Esophagus (tissue), 2 donors: ENCODE results near the gene CLPSL1. TPM values are rescaled to one million over a fixed set of nuclear protein-coding genes. Genes with fewer than 3 reads are reported as not detected.

ENCODE experiments used
- H3K27ac ChIP-seq, 2 donors: one replicate each; pipeline ENCODE4 v1.5.1; 2013; ENCODE audit warnings: low read depth in 2 of 2, mild to moderate bottlenecking in 2 of 2, inconsistent platforms in 1 of 2, low read length in 1 of 2, moderate library complexity in 1 of 2
- H3K27me3 ChIP-seq, 2 donors: one replicate each; pipeline ENCODE4 v1.6.1; 2013; ENCODE audit warnings: low read length in 2 of 2, control low read depth in 1 of 2, mild to moderate bottlenecking in 1 of 2; ENCODE audit not compliant: insufficient read depth in 2 of 2, control insufficient read depth in 1 of 2
- H3K36me3 ChIP-seq, 2 donors: one replicate each; pipeline ENCODE4 v1.6.1; 2013; ENCODE audit warnings: low read length in 1 of 2; ENCODE audit not compliant: control insufficient read depth in 2 of 2, insufficient read depth in 2 of 2
- H3K4me1 ChIP-seq, 2 donors: one replicate each; pipeline ENCODE4 v1.6.1; 2013; ENCODE audit warnings: low read length in 1 of 2; ENCODE audit not compliant: control insufficient read depth in 2 of 2, insufficient read depth in 2 of 2
- H3K4me3 ChIP-seq, 2 donors: one replicate each; pipeline ENCODE4 v1.5.1; 2013; ENCODE audit warnings: low read length in 2 of 2, mild to moderate bottlenecking in 2 of 2, low read depth in 1 of 2, moderate library complexity in 1 of 2
- H3K9me3 ChIP-seq, 2 donors: one replicate each; pipeline ENCODE4 v1.6.1; 2013; ENCODE audit warnings: mild to moderate bottlenecking in 2 of 2, low read depth in 1 of 2, low read length in 1 of 2, moderate library complexity in 1 of 2; ENCODE audit not compliant: control insufficient read depth in 2 of 2, insufficient read depth in 1 of 2
- WGBS, 2 donors: extraction: QIAGEN DNeasy Blood & Tissue Kit; methylation state at CpG; one replicate each; pipeline ENCODE4 v1.1.7; 2013; 5-methylcytosine and 5-hydroxymethylcytosine counted together
- polyA plus RNA-seq, 2 donors: library from polyadenylated mRNA; stranded (reverse); fragments of 200-250 nt; gene quantifications; one replicate each; pipeline ENCODE4 v1.2.3, GENCODE V29; 2013
- donor health status: healthy with polysubstance abuse.
- donor health status: Bipolar disorder and iron deficiency.

Gene CLPSL1
- polyA plus RNA-seq, 2 donors = not detected

- Histone ChIP-seq H3K9me3 (no peaks in the 10 kb centered on the region), H3K27ac (no peak overlapping the region), H3K4me3 (no peak overlapping the region), H3K36me3 (no peaks in the 10 kb centered on the region), H3K27me3 (no peaks in the 10 kb centered on the region), H3K4me1 (no peaks in the 10 kb centered on the region)
- 34 to 38% methylated on average over 3 of the region's 3 CpGs for WGBS, 2 donors
Observed at GRCh38 chr6:35755278-35755924, 25.4 kb upstream of the CLPSL1 start.

GRCh38 chr6:35757456-35758123 lies 23.2 kb upstream of the CLPSL1 start:
- no peaks in the 10 kb centered on the region for H3K9me3 ChIP-seq
- H3K4me1 ChIP-seq = no peaks in the 10 kb centered on the region
- H3K27ac ChIP-seq = no peak overlapping the region
- no peak overlapping the region for H3K4me3 ChIP-seq
- 51 to 60% methylated on average over 10 of the region's 10 CpGs for WGBS, 2 donors
- no peaks in the 10 kb centered on the region for H3K36me3 ChIP-seq
- no peaks in the 10 kb centered on the region for H3K27me3 ChIP-seq

GRCh38 chr6:35759426-35759825 lies 21.4 kb upstream of the CLPSL1 start:
- WGBS, 2 donors = 82 to 83% methylated on average over 3 of the region's 3 CpGs
- H3K27ac ChIP-seq = no peak overlapping the region
- no peaks in the 10 kb centered on the region for H3K4me1 ChIP-seq
- H3K4me3 ChIP-seq = no peak overlapping the region
- no peaks in the 10 kb centered on the region for H3K9me3 ChIP-seq
- H3K36me3 ChIP-seq = no peaks in the 10 kb centered on the region
- H3K27me3 ChIP-seq = no peaks in the 10 kb centered on the region

GRCh38 chr6:35765739-35766138 lies 15.1 kb upstream of the CLPSL1 start:
- H3K4me3 ChIP-seq = no peak overlapping the region
- H3K27ac ChIP-seq = no peak overlapping the region
- no peaks in the 10 kb centered on the region for H3K36me3 ChIP-seq
- peaks cover 0 to 2% of the 10 kb centered on the region in 2 donors for H3K27me3 ChIP-seq
- H3K9me3 ChIP-seq = no peaks in the 10 kb centered on the region
- WGBS, 2 donors = 57 to 85% methylated on average over 23 of the region's 23 CpGs
- H3K4me1 ChIP-seq = no peaks in the 10 kb centered on the region

GRCh38 chr6:35769211-35769610 lies 11.6 kb upstream of the CLPSL1 start:
- no peak overlapping the region for H3K27ac ChIP-seq
- H3K27me3 ChIP-seq = peaks cover 0 to 2% of the 10 kb centered on the region in 2 donors
- H3K36me3 ChIP-seq = no peaks in the 10 kb centered on the region
- no peak overlapping the region for H3K4me3 ChIP-seq
- no peaks in the 10 kb centered on the region for H3K4me1 ChIP-seq
- H3K9me3 ChIP-seq = no peaks in the 10 kb centered on the region
- WGBS, 2 donors = 72 to 74% methylated on average over 4 of the region's 4 CpGs

GRCh38 chr6:35771343-35771627 lies 9.5 kb upstream of the CLPSL1 start:
- 65 to 73% methylated on average over 5 of the region's 5 CpGs for WGBS, 2 donors
- no peaks in the 10 kb centered on the region for H3K9me3 ChIP-seq
- H3K4me3 ChIP-seq = no peak overlapping the region

GRCh38 chr6:35774116-35774794 lies 6.6 kb upstream of the CLPSL1 start:
- peaks cover 0 to 5% of the 10 kb centered on the region in 2 donors for H3K27me3 ChIP-seq

More at GRCh38 chr6:35771343-35771627, 9.5 kb upstream of the CLPSL1 start:
- H3K36me3 ChIP-seq = no peaks in the 10 kb centered on the region
- no peak overlapping the region for H3K27ac ChIP-seq
- no peaks in the 10 kb centered on the region for H3K27me3 ChIP-seq
- no peaks in the 10 kb centered on the region for H3K4me1 ChIP-seq

GRCh38 chr6:35775031-35775430 lies 5.8 kb upstream of the CLPSL1 start:
- Histone ChIP-seq H3K9me3 (no peaks in the 10 kb centered on the region), H3K27me3 (peaks cover 0 to 5% of the 10 kb centered on the region in 2 donors), H3K4me1 (peaks cover 0 to 5% of the 10 kb centered on the region in 2 donors), H3K27ac (no peak overlapping the region), H3K36me3 (no peaks in the 10 kb centered on the region), H3K4me3 (no peak overlapping the region)
- 72 to 76% methylated on average over 6 of the region's 6 CpGs for WGBS, 2 donors

More at GRCh38 chr6:35774116-35774794, 6.6 kb upstream of the CLPSL1 start:
- Histone ChIP-seq H3K4me1 (peaks cover 0 to 5% of the 10 kb centered on the region in 2 donors), H3K9me3 (no peaks in the 10 kb centered on the region), H3K4me3 (no peak overlapping the region), H3K27ac (no peak overlapping the region), H3K36me3 (no peaks in the 10 kb centered on the region)
- WGBS, 2 donors = 81 to 85% methylated on average over 11 of the region's 11 CpGs

GRCh38 chr6:35776364-35777215 lies 4.2 kb upstream of the CLPSL1 start, which contains the start of gene CLPSL2:
CLPSL2 (plus strand) TSS chr6:35776598; CDS start chr6:35776619, 21 bp downstream.
- H3K9me3 ChIP-seq = no peaks in the 10 kb centered on the region
- no peak within 1 kb of the TSS for H3K27ac ChIP-seq
- peak within 1 kb of the TSS; percentile 17 to 24 for H3K4me3 ChIP-seq
- no peaks in the 10 kb centered on the region for H3K36me3 ChIP-seq
- H3K27me3 ChIP-seq = peaks cover 0 to 5% of the 10 kb centered on the region in 2 donors
- 3 to 4% methylated on average over 56 of the region's 56 CpGs for WGBS, 2 donors
- peaks cover 0 to 5% of the 10 kb centered on the region in 2 donors for H3K4me1 ChIP-seq
